Activated T-cell treated with anti-CD3 and anti-CD28 coated beads for 4 hours (primary cell): ENCODE results near the gene B4GALNT1.
"Not testable (repeated sequence)": the region's sequence is repeated elsewhere in the genome, so short reads cannot be mapped to it uniquely, and the experiment has no call there.

ENCODE experiments used
- DNase-seq: peaks from one replicate; pipeline ENCODE4 v3.0.0-alpha.2; 2020

B4GALNT1 gene

DNA sequence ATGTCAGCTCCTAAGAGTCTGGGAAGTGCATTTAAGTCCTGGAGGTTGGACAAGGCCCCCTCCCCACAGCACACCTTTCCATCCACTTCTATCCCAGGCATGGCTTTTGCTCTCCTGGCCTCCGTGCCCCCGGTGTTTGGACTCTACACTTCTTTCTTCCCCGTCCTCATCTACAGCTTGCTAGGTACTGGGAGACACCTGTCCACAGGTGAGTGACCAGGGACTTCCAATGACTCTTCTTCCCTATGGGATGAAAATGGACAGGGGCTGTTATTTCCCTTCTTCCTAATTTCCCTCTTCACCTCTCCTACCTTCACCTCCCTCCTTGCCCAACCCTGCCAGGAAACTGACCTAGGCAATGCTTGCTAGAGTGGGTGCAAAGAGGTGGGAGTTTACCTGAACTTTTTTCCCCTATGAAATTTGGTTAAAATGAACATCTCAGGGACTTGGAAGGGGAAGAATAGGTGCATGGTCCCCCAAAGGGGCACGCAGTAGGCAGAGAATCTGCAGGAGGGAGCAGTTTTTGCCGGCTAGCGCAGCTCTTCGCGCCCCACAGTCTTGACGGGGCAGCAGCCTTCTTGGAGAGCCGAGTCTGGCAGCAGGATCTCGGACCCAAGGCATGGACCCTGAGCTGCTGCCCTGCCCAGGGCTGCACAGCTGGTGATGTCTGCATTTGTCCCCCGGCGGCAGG lies 12.6 kb downstream of the B4GALNT1 start:
- DNase-seq, result no peak

DNA sequence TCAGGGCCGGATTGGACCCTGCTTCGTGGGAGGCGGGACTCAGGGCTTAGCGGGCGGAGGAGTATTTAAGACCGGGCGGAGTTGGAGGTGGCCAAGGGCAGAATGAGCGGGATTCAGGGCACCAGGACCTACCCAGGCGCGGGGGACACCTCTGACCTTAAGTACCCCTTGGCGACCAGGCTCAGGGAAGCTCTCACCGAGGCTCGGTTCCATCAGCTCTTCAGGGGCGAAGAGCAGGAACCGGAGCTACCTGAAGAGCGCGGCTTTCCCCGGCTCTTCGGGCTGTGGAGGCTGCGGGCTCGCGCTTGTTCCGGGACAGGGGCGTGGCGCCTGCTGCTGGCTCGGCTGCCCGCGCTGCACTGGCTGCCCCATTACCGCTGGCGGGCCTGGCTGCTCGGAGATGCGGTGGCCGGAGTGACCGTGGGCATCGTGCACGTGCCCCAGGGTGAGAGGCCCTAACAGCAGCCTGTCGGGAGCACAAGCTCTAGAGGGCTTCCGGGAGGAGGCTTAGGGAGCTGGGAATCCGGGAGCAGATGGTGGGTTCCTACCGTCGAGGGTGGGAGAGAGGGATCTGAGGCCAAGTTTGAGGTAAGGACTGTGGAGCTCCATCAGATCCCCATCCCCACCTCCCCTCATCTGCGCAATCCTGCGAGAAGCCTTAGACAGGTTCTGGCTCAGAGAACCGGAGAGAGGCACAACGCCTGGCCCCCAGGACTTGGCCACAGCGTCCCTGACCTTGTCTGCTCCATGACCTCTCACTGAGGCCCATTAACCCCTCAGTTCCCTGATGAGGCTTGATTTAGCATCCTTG lies 13.4 kb downstream of the B4GALNT1 start:
- no peak for DNase-seq

DNA sequence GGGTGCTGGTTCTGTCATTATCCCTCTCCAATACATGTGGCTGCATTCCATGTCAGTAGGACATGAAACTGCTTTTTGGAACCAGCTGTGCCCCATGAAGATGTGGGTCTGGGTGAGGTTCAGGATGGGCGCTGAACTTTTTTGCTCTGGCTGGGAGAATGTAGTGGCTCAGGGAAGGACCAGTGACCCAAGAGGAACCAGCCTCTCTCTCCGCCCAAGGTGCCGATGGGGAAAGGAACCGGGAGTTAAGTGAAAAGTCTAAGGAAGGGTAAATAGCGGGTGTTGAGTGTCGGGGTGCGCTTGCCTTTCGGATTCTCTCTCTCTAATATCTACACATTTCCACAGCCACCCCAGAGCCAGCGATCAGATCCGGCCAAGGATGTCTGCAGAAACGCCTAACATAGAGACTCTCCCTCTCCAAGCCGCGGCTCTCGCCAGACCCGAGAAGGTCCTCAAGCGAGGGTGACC lies 14.0 kb downstream of the B4GALNT1 start:
- no peak for DNase-seq

DNA sequence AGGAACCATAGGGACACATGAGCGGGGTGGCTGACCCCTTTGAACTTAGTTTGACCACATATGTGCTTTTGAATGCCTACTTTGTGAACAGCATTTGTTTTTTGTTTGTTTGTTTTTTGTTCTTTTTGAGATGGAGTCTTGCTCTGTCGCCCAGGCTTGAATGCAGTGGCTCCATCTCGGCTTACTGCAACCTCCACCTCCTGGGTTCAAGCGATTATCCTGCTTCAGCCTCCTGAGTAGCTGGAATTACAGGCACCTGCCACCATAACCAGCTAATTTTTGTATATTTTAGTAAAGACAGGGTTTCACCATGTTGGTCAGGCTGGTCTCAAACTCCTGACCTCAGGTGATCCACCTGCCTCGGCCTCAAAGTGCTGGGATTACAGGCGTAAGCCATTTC lies 14.6 kb downstream of the B4GALNT1 start:
- DNase-seq, result not testable (repeated sequence)

DNA sequence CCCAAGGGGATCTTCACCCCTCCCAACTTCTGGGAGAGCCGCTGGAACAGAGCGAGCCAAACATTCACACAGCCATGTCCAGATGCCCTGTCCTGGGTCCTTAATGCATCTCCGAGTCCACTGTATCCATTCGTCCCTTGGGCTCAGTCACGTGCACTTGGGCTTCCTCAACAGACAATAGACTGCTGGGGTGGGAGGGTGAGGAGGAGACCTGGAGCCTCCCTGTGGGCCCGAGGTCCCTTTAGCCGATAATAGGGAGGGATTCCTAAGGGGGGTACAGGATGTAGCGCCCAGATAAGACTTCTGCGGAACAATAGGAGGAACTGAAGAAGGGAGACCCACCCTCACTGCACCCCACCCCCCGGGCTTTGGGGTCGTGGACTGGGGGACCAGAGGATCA lies 15.1 kb downstream of the B4GALNT1 start:
- DNase-seq, result no peak

DNA sequence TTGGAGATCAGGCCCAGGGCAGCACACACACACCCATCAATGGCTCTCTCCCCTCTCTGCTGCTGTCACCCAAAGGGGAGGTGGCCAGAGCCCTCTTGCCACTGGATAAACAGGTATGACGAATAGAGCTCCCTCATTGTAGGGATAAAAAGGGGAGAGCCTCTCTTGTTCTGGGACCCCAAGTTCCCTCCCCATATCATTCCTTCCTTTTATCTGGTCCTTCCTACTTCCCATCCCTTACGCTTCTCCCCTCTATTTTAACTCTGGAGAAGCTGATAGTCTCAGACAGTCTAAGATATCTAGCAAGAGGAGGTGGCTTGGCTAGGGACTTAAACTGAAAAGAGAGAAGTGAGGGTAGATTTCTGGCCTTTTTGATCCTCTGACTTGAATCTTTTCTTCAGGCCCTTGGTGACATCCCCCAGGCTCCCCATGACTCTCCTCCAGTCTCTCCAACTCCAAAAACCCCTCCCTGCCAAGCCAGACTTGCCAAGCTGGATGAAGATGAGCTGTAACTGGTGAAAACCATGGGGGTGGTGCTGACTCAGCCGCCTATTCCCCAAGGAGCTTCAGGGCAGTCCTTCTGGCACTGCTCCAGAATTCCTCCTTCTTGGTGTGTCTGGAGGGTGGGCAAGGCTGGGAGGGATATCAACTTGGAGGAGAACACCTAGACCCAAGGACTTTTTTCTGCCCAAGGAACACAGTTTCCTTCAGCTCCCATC lies 16.5 kb downstream of the B4GALNT1 start:
- DNase-seq, result no peak

DNA sequence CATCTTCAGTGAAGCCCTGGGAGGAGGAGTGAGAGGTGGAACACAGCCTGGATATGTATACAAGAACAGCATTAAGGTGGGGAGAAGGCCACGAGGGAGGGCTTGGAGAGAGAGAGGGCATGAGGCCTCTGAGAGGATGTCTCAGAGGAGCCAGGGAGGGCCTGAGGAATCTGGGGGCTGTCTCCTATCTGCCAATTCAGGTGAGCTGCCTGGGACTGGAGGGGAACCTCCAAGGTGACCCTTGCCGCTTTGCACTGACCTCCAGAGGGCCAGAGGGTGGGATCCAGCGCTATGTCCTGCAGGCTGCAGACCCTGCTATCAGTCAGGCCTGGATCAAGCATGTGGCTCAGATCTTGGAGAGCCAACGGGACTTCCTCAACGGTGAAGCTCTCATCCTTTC lies 17.4 kb downstream of the B4GALNT1 start:
- no peak for DNase-seq

DNA sequence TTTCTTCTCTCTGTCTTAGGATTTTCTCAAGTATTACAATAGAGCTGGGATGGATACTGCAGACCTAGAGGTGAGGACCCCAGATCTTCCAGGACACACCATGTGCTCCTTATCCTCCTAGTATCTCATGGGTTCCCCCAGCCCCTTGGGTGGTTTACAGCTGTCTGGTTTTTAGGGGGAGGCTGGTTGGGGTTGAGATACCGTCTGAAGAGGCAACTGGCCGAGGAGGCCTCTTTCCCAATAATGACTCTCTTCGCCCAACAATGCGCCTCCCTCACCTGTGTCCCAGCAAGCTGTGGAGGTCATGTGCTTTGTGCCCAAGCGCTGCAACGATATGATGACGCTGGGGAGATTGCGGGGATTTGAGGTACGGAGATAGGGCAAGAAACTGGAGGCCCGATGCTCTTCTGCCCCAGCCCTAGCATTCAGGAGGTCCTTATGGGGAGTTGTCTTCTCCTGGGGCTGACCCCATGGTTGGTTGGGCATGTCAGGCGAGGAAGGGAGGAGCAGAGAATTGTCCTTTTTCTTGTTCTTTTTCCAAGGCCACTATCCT lies 18.0 kb downstream of the B4GALNT1 start:
- DNase-seq, result no peak

DNA sequence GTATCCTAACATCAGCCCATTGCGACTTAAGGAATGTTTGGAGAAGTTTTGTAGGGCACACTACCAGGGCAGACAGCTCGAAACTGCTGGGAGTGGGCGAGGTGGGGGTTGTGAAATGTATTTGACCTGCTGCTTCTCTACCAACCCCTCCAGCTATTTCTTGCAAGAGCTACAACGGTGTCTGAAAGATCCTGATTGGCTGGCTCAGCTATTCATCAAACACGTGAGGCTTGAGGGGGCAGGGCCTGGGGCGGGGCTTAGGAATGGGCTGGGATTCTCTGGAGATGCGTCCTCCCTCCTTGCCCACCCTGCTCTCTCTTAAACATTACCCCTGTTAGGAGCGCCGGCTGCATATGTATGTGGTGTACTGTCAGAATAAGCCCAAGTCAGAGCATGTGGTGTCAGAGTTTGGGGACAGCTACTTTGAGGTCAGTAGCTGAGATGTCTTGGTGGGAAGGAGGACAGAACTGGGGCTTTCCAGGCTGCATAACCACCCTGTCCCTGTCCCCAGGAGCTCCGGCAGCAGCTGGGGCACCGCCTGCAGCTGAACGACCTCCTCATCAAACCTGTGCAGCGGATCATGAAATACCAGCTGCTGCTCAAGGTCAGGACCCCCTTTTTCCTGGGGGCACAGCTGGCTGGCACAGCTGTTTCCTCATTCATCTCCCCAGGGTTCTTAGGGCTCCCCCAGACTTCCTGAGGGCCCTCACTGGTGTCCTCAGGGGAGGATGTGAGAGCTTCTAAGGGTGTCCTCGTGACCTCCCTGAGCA lies 18.6 kb downstream of the B4GALNT1 start:
- no peak for DNase-seq

DNA sequence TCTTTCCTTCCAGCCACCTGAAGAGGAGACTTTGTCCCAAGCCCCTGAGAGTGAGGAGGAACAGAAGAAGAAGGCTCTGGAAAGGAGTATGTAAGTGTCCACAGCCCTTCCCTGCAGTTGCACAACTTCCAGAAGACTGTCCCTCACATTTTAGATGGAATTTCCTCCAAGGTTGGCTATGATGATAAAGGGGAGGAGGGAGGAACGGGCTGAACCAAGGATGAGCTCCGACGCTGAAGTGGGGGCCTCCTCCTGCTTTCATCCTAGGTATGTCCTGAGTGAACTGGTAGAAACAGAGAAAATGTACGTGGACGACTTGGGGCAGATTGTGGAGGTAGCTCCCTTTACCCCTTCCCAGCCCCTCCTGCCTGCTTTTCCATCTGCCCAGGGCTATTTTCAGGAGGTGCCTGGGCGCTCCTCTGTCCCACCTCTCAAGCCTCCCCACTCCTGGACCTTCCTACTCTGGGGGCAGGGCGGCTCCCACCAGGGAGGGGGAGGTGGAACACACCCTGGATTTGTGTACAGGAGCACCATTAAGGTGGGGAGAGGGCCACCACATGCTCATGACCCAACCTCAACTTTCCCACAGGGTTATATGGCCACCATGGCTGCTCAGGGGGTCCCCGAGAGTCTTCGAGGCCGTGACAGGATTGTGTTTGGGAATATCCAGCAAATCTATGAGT lies 19.4 kb downstream of the B4GALNT1 start:
- no peak for DNase-seq

DNA sequence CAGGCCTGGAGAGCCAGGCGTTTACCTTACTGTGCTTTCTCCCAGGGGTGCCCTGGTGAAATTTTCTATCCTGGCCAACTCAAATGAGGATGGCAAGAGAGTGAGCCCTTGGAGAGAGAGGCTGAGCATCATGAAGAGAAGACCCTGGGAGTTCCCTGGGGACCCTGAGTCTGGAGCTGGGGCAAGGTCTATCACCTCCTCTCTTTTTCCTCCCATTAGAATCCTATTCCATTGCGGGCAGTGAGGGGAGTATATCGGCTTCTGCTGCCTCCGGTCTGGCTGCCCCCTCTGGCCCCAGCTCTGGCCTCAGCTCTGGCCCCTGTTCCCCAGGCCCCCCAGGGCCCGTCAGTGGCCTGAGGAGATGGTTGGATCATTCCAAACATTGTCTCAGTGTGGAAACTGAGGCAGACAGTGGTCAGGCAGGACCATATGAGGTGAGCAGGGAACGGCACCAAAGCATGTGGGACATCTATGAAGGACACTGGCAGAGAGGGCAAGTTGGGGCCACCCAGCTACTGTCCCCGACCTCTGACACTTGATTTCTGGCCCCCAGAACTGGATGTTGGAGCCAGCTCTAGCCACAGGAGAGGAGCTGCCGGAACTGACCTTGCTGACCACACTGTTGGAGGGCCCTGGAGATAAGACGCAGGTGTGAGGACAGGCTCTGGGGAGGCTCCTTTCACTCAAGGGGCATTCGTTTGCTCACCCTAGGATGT lies 20.1 kb downstream of the B4GALNT1 start:
- no peak for DNase-seq

DNA sequence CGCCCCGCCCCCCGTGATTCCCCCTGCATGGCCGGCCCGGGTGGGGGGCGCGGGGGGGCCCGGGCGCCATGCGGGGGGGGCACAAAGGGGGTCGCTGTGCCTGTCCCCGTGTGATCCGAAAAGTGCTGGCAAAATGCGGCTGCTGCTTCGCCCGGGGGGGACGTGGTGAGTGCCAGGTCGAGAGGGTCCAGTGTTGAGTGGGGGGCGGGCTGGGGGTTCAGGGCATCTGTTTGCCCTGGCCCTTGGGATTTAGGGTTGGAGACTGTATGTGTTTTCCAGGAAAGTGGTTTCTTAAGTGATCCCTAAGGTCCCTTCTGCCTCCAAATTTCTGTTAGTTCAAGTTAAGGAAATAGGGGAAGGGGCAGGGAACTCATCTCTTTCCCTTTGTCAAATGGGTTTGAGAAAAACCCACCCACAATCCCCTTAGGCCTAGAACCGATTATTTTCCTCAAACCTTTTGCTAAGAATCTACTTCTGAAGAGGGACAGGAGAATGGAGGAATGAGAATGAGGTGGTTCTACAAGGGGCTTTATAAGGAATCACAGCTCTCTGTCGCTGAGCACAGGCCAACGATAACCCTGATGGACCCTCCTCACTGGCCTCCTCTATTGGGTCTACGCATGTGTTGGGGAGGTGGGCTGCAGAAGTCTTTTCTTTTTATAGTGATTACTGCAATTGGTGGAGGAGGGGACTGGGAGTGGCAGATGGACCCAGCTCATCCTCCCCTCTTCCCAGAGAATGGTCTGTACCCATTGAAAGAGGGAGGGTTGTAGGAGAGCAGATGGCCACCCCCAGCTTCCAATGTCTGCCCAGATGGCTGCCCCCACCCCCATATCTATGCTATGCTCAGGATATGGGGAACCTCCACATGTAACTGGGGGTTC lies 20.9 kb downstream of the B4GALNT1 start:
- no peak for DNase-seq

DNA sequence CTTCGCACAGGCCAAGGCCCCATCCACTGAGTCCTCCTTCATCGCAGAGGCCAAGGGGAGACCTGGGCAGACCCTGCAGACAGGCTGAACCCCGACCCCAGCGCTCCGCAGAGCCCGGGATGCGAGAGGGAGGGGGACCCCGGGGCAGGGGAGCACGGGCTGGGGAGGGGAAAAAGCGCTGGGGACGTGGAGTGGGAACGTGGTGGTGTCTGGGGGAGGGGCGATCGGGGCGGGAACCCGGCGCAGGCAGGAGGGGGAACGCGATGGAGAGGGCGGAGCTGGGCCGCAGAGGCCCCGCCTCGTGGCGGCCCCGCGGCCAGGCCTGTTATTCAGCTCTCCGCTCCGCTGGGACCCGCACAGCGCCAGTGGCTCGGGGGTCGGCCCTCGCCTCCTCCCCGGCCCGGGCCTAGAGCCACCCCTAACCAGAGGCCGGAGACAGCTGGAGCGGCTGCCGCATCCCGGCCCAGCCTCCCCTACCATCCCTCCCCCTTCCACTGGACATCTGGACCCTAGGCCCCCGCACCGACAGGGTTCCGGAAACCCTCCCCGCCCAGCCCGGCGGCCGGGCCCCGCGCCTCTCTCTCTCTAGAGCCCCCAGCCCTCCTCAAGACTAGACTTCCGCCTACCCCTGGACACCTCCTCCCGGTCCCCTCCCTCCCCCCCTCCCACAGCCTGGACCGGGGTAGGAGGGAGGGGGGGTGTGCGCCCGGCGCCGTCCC lies 21.7 kb downstream of the B4GALNT1 start, which contains the start of gene ARHGEF25:
ARHGEF25 (plus strand) TSS at position 328 of the 719 bp plus-strand sequence. CDS start 460 bp downstream, outside the sequence.
- no peak for DNase-seq

DNA sequence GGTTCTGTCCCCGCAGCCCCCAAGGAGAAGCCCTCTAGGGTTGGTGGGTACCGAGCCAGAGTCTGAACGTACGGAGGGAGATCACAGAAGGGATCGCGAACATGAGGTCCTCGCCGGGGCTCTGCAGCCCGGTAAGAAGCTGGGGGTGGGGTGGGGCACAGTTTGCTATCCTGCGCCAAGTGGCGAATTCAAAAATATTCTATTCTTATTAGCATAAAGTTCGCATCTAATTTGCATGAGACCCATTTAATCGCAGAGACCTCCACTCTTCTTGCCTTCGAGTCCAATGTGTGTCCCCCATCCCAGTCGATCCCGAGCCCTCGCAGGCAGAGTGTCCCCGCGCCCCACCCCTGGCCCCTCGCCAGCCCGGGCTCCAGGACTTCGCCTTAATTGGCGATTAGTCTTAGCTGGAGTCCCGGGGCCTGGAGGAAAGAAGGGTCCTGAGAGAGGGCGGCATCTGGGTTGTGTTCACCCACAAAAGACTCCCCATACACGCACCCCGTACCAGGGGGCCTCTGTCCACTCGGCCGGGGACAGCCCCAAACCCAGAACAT lies 22.4 kb downstream of the B4GALNT1 start:
- DNase-seq, result no peak

DNA sequence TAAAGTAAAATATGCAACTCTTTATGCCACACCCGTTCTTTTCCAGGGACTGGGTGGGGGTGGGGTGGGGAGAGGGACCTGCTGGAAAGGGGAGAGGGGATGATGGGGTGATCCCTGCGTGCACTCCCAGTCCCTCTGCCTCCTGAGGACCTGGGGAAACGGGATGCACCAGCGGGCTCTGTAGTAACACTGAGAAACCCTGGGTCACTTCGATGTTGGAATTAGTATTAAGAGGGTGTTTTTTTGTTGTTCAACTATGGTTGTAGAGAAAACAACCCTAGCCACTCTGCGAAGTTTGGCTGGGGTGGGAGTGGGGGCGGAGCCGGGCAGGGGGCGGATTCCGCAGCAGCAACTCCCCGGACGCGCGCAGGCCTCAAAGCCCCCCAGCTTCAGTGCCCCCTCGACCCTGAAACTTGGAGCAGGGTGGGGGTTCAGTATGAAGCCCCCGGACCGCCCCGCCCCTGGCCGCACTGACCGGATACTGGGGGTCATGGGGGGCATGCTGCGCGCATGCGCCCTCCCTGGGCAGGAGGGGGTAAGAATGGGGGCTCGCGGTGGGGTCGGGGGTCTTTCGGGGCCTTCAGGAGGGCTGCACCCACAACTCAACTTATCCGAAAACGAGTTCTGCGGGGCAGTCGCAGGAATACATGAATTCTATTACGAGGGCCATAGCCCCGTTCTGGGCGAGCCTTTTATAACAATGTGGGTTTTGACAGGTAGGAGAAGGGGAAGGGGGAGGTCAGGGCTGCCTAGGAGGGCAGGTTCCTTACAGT lies 23.0 kb downstream of the B4GALNT1 start:
- DNase-seq, result no peak

DNA sequence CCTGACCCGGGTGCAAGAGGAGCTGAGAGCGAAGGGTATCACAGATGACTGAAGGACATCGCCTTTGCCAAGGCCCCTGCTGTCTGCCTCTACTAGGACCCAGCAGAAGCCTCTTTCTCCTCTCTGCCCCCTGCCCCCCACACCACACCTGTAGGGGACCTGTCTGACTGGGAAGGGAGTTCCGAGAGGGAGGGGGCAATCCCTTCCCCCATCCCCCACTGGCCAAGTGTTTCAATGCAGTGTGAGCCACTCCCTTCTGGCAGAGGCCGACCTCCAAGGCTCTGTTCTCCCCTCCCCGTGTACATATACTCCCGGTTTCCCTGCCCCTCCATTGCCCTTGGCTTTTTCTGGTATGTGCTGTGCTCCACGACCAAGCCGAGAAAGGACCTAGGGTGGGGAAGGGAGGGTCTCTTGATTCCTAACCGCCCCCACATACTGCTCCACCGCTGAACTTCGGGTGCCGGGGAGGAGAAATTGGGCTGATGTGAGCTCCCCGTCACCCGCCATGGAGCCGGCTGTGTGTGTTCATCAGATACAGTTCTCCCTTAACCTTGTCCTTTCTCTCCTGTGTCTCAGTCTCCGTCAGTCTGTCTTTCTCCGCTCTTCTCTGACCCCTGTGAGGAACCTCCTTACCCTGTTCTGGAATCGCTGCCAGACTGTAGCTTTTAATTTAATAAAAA lies 23.8 kb downstream of the B4GALNT1 start:
- no peak for DNase-seq

DNA sequence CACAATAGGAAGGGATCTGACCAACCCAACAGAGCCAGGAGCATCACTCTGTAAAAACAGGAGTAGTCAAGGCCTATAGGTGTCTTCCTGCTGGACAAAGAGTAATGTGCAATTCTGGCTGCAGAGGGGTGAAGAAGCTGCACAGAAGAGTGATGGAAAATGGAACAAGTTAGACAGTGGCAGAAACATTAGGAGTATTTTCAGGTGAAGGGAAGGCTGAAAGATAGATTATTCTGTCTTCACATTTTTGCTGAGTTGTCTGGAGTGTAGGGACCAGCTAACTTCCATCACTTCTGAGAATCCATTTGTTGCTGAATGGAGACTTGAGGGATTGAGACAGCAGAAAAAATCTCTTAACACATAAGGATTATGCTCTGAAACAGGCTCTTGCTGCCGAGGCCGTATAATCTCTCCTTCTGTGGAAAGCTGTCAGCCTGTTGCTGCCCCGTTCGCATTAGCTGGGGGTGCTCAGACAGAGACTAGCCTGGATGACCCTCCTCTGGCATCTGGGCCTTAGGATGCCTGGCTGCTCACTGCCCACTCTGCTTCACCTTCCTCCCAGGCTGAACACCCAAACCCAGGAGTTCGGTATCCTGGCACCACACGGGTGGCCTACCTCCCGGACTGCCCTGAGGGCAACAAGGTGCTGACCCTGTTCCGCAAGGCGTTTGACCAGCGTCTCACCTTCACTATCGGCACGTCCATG lies 24.9 kb downstream of the B4GALNT1 start:
- DNase-seq, result no peak
